NCI-H2029 treated with DMSO at 0.1 percent for 48 hours (cell line): ENCODE measurements around the gene TNP2.

Source experiments
- DNase-seq: peaks from one replicate; lab custom pipeline; 2025; lab: John Stamatoyannopoulos, UW

Gene TNP2

GRCh38 chr16:11218604-11218962 lies 50.5 kb downstream of the TNP2 start:
- no peak for DNase-seq
